Psoas muscle (tissue), 8 donors: ENCODE measurements around the gene ZFHX2. TPM values are rescaled to one million over a fixed set of nuclear protein-coding genes. Genes with fewer than 3 reads are reported as not detected.

Experiments
- ATAC-seq, 4 donors: fragments of 200-7000 bp; cut with Tn5 transposase; one replicate each; pipeline ENCODE4 v1.9.1; 2020; ENCODE audit warnings: moderate library complexity in 3 of 4, mild to moderate bottlenecking in 2 of 4
- DNase-seq, 2 donors: peaks; one replicate each; pipeline ENCODE4 v3.0.0-alpha.2; 2020
- H3K27ac ChIP-seq: fragments of 200-600 bp; one replicate; pipeline ENCODE4 v1.8.0; 2022
- H3K27me3 ChIP-seq, 3 donors: fragments of 200-600 bp in 1 of 3; one replicate each; pipeline versions ENCODE4 v1.6.1 to v1.8.0; 2013 to 2022; ENCODE audit warnings: low read length in 2 of 3, mild to moderate bottlenecking in 2 of 3, moderate library complexity in 1 of 3; ENCODE audit not compliant: insufficient read depth in 3 of 3
- H3K36me3 ChIP-seq, 2 donors: fragments of 200-600 bp in 1 of 2; one replicate each; pipeline versions ENCODE4 v1.6.1 to v1.8.0; 2013 to 2022; ENCODE audit warnings: low read depth in 1 of 2, mild to moderate bottlenecking in 1 of 2, moderate library complexity in 1 of 2; ENCODE audit not compliant: insufficient read depth in 1 of 2
- H3K4me1 ChIP-seq: fragments of 200-600 bp; one replicate; pipeline ENCODE4 v1.8.0; 2022
- H3K4me3 ChIP-seq: fragments of 200-600 bp; one replicate; pipeline ENCODE4 v1.8.0; 2022; ENCODE audit warnings: mild to moderate bottlenecking
- H3K9me3 ChIP-seq: fragments of 200-600 bp; one replicate; pipeline ENCODE4 v1.8.0; 2022
- CTCF ChIP-seq: fragments of 200-600 bp; IDR thresholded peaks from one replicate; pipeline ENCODE4 v1.8.0; 2022; ENCODE audit warnings: antibody characterized with exemption
- WGBS, 3 donors: extraction: QIAGEN DNeasy Blood & Tissue Kit; methylation state at CpG; one replicate each; pipeline versions ENCODE4 v1.1.6 to v1.1.7; 2013; 5-methylcytosine and 5-hydroxymethylcytosine counted together
- intact Hi-C, 2 donors: fragments of 100-400 bp; cut with DNase I; formaldehyde crosslinking; loops; one replicate each; pipeline versions ENCODE4 v1.11.0 to v1.14.2; 2022
- polyA plus RNA-seq, 3 donors: library from polyadenylated mRNA; stranded (reverse); fragments of 200-250 nt; gene quantifications; one replicate each; pipeline ENCODE4 v1.2.3, GENCODE V29; 2013
- total RNA-seq, 4 donors: library from RNA; stranded (reverse); fragmentation: NEBNext Ultra II Directional in 2 of 4; extraction: Animal tissue kit (Norgen Biotek cat#: 25700) in 2 of 4; gene quantifications; one replicate each; pipeline versions ENCODE4 v1.2.1 to v1.2.4, GENCODE V29; 2021 to 2023
- donor health status: healthy with polysubstance abuse.
- donor health status: DM: no; HTN: no; CAD: no; lungs with moderate emphysema.
- donor health status: Bipolar disorder and iron deficiency.
- donor health status: healthy.
- donor health status: DM: yes; HTN: yes; CAD: no.
- donor health status: DM: no; HTN: no; CAD: no.
- donor health status: DM: no; HTN: no; CAD: no.
- donor health status: DM: yes; HTN: yes; CAD: no.

ZFHX2 gene
- total and polyA plus RNA-seq, 7 donors: 0.11 to 2.9 (median 0.65) TPM

- no peak for DNase-seq
- intact Hi-C loops: no loop called here
These were observed 21.1 kb downstream of the ZFHX2 start for GRCh38 chr14:23530375-23531055.

GRCh38 chr14:23529016-23529415 is 22.5 kb downstream of the ZFHX2 start:
- intact Hi-C loops: no loop called here
- DNase-seq: no peak

More at GRCh38 chr14:23530375-23531055, 21.1 kb downstream of the ZFHX2 start:
- Histone ChIP-seq H3K4me3 (no peak overlapping the region), H3K27me3 (peaks cover 0 to 2% (median 0%) of the 10 kb centered on the region in 3 donors), H3K27ac (no peak overlapping the region), H3K36me3 (no peaks in the 10 kb centered on the region), H3K9me3 (no peaks in the 10 kb centered on the region), H3K4me1 (no peaks in the 10 kb centered on the region)
- no peak for TF ChIP-seq CTCF
- no peak for ATAC-seq
- 71 to 78% (median 75%) methylated on average over 10 of the region's 10 CpGs for WGBS, 3 donors

GRCh38 chr14:23528555-23528954 is 23.0 kb downstream of the ZFHX2 start:
- Histone ChIP-seq H3K4me1 (no peaks in the 10 kb centered on the region), H3K36me3 (no peaks in the 10 kb centered on the region), H3K27ac (no peak overlapping the region), H3K4me3 (no peak overlapping the region), H3K27me3 (peaks cover 0 to 2% (median 0%) of the 10 kb centered on the region in 3 donors), H3K9me3 (no peaks in the 10 kb centered on the region)
- ATAC-seq (no peak), DNase-seq (no peak)
- intact Hi-C loops: no loop called here
- no peak for TF ChIP-seq CTCF
- WGBS, 3 donors: 67 to 95% (median 81%) methylated on average over 1 of the region's 1 CpG

More at GRCh38 chr14:23529016-23529415, 22.5 kb downstream of the ZFHX2 start:
- Histone ChIP-seq H3K27me3 (peaks cover 0 to 2% (median 0%) of the 10 kb centered on the region in 3 donors), H3K4me3 (no peak overlapping the region), H3K27ac (no peak overlapping the region), H3K9me3 (no peaks in the 10 kb centered on the region), H3K36me3 (no peaks in the 10 kb centered on the region), H3K4me1 (no peaks in the 10 kb centered on the region)
- no peak for ATAC-seq
- WGBS, 3 donors: 85 to 89% (median 88%) methylated on average over 3 of the region's 3 CpGs
- no peak for TF ChIP-seq CTCF

DNA sequence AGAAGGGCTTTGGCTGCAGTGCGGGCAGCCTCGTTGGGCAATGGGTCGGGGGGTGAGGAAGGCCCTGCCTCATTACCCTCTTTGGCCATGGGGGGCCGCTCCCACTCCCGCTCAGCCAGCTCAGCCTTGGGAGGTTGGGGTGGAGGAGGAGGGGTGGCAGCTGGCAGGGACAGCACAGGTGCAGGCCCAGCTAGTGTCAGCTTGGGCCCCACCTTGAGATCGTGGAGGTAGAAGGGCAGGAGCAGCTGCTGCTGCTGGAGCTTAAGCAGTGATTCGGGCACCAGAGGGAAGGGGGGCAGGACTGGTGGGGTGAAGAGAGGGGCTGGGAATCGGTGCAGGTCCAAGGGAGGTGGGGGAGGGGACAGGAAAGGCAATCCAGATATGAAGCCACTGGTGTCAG is 26.0 kb downstream of the ZFHX2 start:
- WGBS, 3 donors: 67 to 75% (median 74%) methylated on average over 8 of the region's 8 CpGs
- intact Hi-C loops: no loop called here
- ATAC-seq (no peak), DNase-seq (no peak)
- TF ChIP-seq CTCF: no peak
- Histone ChIP-seq H3K9me3 (no peaks in the 10 kb centered on the region), H3K27me3 (no peaks in the 10 kb centered on the region), H3K4me1 (no peaks in the 10 kb centered on the region), H3K36me3 (no peaks in the 10 kb centered on the region), H3K27ac (no peak overlapping the region), H3K4me3 (no peak overlapping the region)

GRCh38 chr14:23524954-23525353 is 26.6 kb downstream of the ZFHX2 start:
- ATAC-seq: no peak
- H3K27ac ChIP-seq: no peak overlapping the region
- H3K9me3 ChIP-seq: no peaks in the 10 kb centered on the region
- H3K36me3 ChIP-seq: no peaks in the 10 kb centered on the region
- no peaks in the 10 kb centered on the region for H3K27me3 ChIP-seq
- no peak for DNase-seq
- no peaks in the 10 kb centered on the region for H3K4me1 ChIP-seq
- intact Hi-C loops: no loop called here
- no peak overlapping the region for H3K4me3 ChIP-seq
- no peak for TF ChIP-seq CTCF
- 85 to 93% (median 87%) methylated on average over 14 of the region's 14 CpGs for WGBS, 3 donors
